Fibroblast of skin of right quadriceps (primary cell): Measurements from ENCODE around the gene C11orf65.
"Not testable (repeated sequence)": the region's sequence is repeated elsewhere in the genome, so short reads cannot be mapped to it uniquely, and the experiment has no call there.

Source experiments
- DNase-seq: peaks from one replicate; pipeline ENCODE4 v3.0.0-alpha.2; 2013

C11orf65 gene

GRCh38 chr11:108472681-108473080 lies 5.4 kb upstream of the C11orf65 start:
- DNase-seq: no peak

GRCh38 chr11:108468478-108468864 lies 1.1 kb upstream of the C11orf65 start:
- DNase-seq: no peak

- no peak for DNase-seq
Measured at GRCh38 chr11:108466405-108466804, 924 bp downstream of the C11orf65 start.

- DNase-seq: no peak
Measured at GRCh38 chr11:108453207-108453835, 14.0 kb downstream of the C11orf65 start.

- DNase-seq: not testable (repeated sequence)
Measured at GRCh38 chr11:108441445-108441844, 25.9 kb downstream of the C11orf65 start.

GRCh38 chr11:108436594-108436993 lies 30.7 kb downstream of the C11orf65 start:
- DNase-seq: no peak

GRCh38 chr11:108435066-108435465 lies 32.3 kb downstream of the C11orf65 start:
- no peak for DNase-seq

GRCh38 chr11:108432783-108433182 lies 34.5 kb downstream of the C11orf65 start:
- peak; percentile 90 for DNase-seq

- no peak for DNase-seq
Measured at GRCh38 chr11:108431997-108432396, 35.3 kb downstream of the C11orf65 start.

GRCh38 chr11:108431370-108431769 lies 36.0 kb downstream of the C11orf65 start:
- DNase-seq: no peak

- DNase-seq: peak; percentile 4
Measured at GRCh38 chr11:108417551-108417950, 49.8 kb downstream of the C11orf65 start.

- no peak for DNase-seq
Measured at GRCh38 chr11:108414958-108415357, 52.4 kb downstream of the C11orf65 start.

GRCh38 chr11:108405706-108406105 lies 61.6 kb downstream of the C11orf65 start:
- peak; percentile 5 for DNase-seq

GRCh38 chr11:108403052-108403451 lies 64.3 kb downstream of the C11orf65 start:
- no peak for DNase-seq

GRCh38 chr11:108402241-108402640 lies 65.1 kb downstream of the C11orf65 start:
- DNase-seq: no peak

GRCh38 chr11:108398439-108398838 lies 68.9 kb downstream of the C11orf65 start:
- no peak for DNase-seq

GRCh38 chr11:108396672-108397071 lies 70.7 kb downstream of the C11orf65 start:
- DNase-seq: not testable (repeated sequence)

GRCh38 chr11:108394744-108395284 lies 72.5 kb downstream of the C11orf65 start:
- no peak for DNase-seq

- DNase-seq: no peak
Measured at GRCh38 chr11:108393046-108393445, 74.3 kb downstream of the C11orf65 start.

GRCh38 chr11:108392353-108392752 lies 75.0 kb downstream of the C11orf65 start:
- DNase-seq: no peak

GRCh38 chr11:108388576-108388975 lies 78.8 kb downstream of the C11orf65 start:
- no peak for DNase-seq

- DNase-seq: not testable (repeated sequence)
Measured at GRCh38 chr11:108373505-108373904, 93.8 kb downstream of the C11orf65 start.

GRCh38 chr11:108370990-108371389 lies 96.3 kb downstream of the C11orf65 start:
- no peak for DNase-seq

- DNase-seq: no peak
Measured at GRCh38 chr11:108370315-108370714, 97.0 kb downstream of the C11orf65 start.

GRCh38 chr11:108369064-108369463 lies 98.3 kb downstream of the C11orf65 start:
- no peak for DNase-seq
